ENCODE results near the gene EVI5. TPM values are rescaled to one million over a fixed set of nuclear protein-coding genes. Genes with fewer than 3 reads are reported as not detected.

Gene EVI5
- total RNA-seq, 1 experiment from 2014 or later = 31.6 TPM

DNA sequence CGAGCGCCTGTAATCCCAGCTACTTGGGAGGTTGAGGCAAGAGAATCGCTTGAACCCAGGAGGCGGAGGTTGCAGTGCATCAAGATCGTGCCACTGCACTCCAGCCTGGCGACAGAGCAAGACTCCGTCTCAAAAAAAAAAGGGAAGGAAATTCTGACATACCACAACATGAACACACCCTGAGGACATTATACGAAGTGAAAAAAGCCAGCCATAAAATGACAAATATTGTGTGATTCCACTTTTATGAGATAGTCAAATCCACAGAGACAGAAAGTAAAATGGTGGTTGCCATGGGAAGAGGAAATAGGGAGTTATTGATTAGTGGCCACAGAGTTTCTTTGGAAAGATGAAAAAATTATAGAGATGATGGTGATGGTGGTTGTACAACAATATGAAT is 41.7 kb downstream of the EVI5 start:
- Histone ChIP-seq H3K36me3 (ENCODE audit: insufficient read depth, low read length, poor library complexity, severe bottlenecking) (no peaks in the 10 kb centered on the region), H3K27me3 (replicated peaks; ENCODE audit: insufficient read depth, low read depth, low read length, poor library complexity) (no peaks in the 10 kb centered on the region), H3K27ac (ENCODE audit: low read depth, low read length, poor library complexity, severe bottlenecking) (no peak overlapping the region), H3K4me3 (ENCODE audit: low read depth, low read length, poor library complexity, severe bottlenecking) (no peak overlapping the region), H3K9me3 (ENCODE audit: low read depth, low read length, poor library complexity, severe bottlenecking) (no peaks in the 10 kb centered on the region), H3K4me1 (ENCODE audit: insufficient read depth, low read length, poor library complexity, severe bottlenecking) (peaks cover 15% of the 10 kb centered on the region)
- no peak for TF ChIP-seq EZH2 (IDR thresholded peaks at IDR 0.05; ENCODE audit: borderline replicate concordance, low read depth, low read length, poor library complexity, severe bottlenecking)
- TF ChIP-seq, protein P1, sequence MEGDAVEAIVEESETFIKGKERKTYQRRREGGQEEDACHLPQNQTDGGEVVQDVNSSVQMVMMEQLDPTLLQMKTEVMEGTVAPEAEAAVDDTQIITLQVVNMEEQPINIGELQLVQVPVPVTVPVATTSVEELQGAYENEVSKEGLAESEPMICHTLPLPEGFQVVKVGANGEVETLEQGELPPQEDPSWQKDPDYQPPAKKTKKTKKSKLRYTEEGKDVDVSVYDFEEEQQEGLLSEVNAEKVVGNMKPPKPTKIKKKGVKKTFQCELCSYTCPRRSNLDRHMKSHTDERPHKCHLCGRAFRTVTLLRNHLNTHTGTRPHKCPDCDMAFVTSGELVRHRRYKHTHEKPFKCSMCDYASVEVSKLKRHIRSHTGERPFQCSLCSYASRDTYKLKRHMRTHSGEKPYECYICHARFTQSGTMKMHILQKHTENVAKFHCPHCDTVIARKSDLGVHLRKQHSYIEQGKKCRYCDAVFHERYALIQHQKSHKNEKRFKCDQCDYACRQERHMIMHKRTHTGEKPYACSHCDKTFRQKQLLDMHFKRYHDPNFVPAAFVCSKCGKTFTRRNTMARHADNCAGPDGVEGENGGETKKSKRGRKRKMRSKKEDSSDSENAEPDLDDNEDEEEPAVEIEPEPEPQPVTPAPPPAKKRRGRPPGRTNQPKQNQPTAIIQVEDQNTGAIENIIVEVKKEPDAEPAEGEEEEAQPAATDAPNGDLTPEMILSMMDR (conservative IDR thresholded peaks at IDR 0.05; ENCODE audit: low read depth, low read length) = no peak
- intact Hi-C loops (cut with micrococcal nuclease; ENCODE audit: unreplicated experiment) = no loop called here
- BruUV-seq (replicated peaks) = no TSS peak
- CTCF ChIA-PET = no interaction called here
- DNase-seq (ENCODE audit: low spot score) = no peak
- POLR2A ChIA-PET (ENCODE audit: low non-redundant PET) = no interaction called here

DNA sequence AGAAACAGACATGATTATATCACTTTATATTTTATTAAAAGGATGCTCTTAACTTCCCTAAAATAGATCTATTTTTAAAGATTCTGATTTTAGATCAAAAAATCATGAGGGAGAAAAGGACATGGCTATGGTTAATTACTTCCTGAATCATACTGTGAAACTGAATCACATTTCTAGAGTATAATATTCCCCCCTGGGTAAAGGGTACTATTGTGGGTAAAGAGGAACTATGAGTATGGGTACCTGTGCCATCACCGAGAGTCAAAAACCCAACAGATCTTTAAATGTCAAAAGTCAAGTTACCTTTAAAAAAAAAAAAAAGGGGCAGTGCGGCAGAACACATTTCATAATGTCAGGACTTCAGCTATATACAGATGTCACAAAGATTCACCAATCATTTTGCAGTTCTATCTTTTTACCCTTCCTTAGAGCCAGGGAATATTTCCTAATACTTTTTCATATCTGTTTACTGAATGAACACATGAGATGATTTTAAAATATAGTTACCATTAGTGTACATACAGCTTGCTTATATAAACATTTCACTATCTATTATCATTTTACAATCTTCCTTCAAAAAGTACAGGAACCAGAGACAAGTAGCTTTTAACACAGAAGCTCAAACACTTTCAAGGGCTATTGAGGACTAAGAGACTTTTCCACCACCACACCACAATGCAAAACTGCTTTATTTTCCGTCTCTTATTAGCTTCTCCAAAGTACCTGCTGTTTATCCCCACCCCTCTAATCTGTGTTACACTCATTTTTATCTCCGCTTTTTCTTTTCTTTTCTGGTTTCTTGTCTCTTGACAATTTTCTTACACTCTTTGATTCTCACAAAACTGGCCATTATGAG is 45.0 kb downstream of the EVI5 start:
- ChIA-PET CTCF (interaction anchor here (0.7 kb wide), 1 partner anchor 9 kb away, joined by 6 read pairs; no protein-coding TSS in a partner anchor), POLR2A (ENCODE audit: low non-redundant PET) (no interaction called here)
- BruUV-seq (replicated peaks) = no TSS peak
- intact Hi-C loops (cut with micrococcal nuclease; ENCODE audit: unreplicated experiment) = no loop called here
- no peaks in the 10 kb centered on the region for H3K27me3 ChIP-seq (replicated peaks; ENCODE audit: insufficient read depth, low read depth, low read length, poor library complexity)
- H3K4me3 ChIP-seq (ENCODE audit: low read depth, low read length, poor library complexity, severe bottlenecking) = no peak overlapping the region
- no peak overlapping the region for H3K27ac ChIP-seq (ENCODE audit: low read depth, low read length, poor library complexity, severe bottlenecking)
- TF ChIP-seq, protein P1 (conservative IDR thresholded peaks at IDR 0.05; ENCODE audit: low read depth, low read length) = no peak
- no peak for TF ChIP-seq EZH2 (IDR thresholded peaks at IDR 0.05; ENCODE audit: borderline replicate concordance, low read depth, low read length, poor library complexity, severe bottlenecking)
- H3K9me3 ChIP-seq (ENCODE audit: low read depth, low read length, poor library complexity, severe bottlenecking) = no peaks in the 10 kb centered on the region
- H3K4me1 ChIP-seq (ENCODE audit: insufficient read depth, low read length, poor library complexity, severe bottlenecking) = peaks cover 11% of the 10 kb centered on the region
- H3K36me3 ChIP-seq (ENCODE audit: insufficient read depth, low read length, poor library complexity, severe bottlenecking) = no peaks in the 10 kb centered on the region
- DNase-seq (ENCODE audit: low spot score) = peak; percentile 25

DNA sequence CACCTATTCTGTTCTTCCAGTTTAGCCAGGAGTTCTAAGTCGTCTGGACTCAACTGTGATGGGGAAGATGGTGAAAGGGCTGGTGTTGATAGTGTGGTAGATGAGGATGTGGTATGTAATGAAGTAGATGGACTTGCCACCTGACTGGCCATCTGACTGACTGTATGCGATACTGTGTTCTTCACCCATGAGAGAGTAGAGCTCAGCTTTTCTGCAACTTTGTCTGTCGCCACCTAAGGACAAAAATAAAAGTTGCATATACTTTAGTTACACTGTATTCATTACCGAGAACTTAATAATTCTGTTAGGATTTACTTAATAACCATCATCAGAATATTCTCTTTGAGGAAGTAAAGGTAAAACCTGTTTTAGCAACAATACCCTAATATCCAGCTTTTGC is 48.5 kb downstream of the EVI5 start:
- intact Hi-C loops (cut with micrococcal nuclease; ENCODE audit: unreplicated experiment) = no loop called here
- Histone ChIP-seq H3K4me1 (ENCODE audit: insufficient read depth, low read length, poor library complexity, severe bottlenecking) (peaks cover 11% of the 10 kb centered on the region), H3K27me3 (replicated peaks; ENCODE audit: insufficient read depth, low read depth, low read length, poor library complexity) (no peaks in the 10 kb centered on the region), H3K4me3 (ENCODE audit: low read depth, low read length, poor library complexity, severe bottlenecking) (no peak overlapping the region), H3K27ac (ENCODE audit: low read depth, low read length, poor library complexity, severe bottlenecking) (no peak overlapping the region), H3K36me3 (ENCODE audit: insufficient read depth, low read length, poor library complexity, severe bottlenecking) (no peaks in the 10 kb centered on the region), H3K9me3 (ENCODE audit: low read depth, low read length, poor library complexity, severe bottlenecking) (no peaks in the 10 kb centered on the region)
- ChIA-PET POLR2A (ENCODE audit: low non-redundant PET) (no interaction called here), CTCF (interaction anchor here (0.8 to 1.0 kb wide), 2 partner anchors 13 to 426 kb away, joined by 4 to 5 read pairs; no protein-coding TSS in a partner anchor)
- peak; percentile 51 for DNase-seq (ENCODE audit: low spot score)
- TF ChIP-seq, protein P1 (conservative IDR thresholded peaks at IDR 0.05; ENCODE audit: low read depth, low read length) = peak; percentile 57
- no peak for TF ChIP-seq EZH2 (IDR thresholded peaks at IDR 0.05; ENCODE audit: borderline replicate concordance, low read depth, low read length, poor library complexity, severe bottlenecking)
- BruUV-seq (replicated peaks) = no TSS peak
